ENCODE results near the gene EDN2.

The EDN2 gene

DNA sequence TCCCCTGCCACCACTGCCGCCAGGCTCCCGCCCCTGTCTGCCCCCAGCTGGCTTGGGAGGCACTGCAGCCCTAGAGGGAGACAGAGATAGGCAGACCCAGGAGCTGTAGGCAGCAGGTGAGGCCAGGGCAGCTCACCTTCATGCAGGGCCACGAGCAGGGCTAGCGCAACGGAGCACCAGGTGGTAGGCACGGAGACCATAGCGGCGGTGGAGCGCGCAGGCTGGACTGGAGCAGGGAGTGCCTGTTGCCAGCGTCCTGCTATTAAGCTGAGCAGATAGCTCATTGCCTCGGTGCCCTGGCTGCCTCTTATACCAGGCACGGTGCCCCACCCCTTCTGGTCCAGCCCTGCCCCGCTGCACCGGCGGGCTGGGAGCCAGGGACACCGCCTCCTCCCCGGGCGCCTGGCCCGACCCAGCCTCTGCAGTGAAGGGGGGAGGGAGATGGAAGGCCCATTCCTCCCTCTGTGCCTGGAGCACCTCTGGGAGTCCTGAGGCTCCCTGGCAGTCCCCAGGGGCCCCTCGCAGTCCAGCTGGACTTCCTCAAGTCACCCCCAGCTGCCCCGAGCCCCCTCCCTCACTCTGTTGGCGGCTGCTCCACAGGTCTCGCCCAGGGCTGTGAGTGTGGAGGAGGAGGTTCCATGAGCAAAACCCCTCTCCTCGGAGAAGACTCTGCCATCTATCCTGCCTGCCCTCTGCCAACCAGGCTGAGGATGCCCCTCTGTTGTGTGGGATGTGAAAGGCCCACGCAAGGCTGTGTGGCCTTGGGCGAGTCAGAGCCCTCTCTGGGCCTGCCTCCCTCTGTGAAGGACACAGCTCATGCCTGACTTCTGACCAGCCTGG is at the start of gene EDN2:
Gene EDN2 (minus strand): TSS at position 282 of the 840 bp plus-strand sequence. CDS start 82 bp downstream, at position 200.
- no peak for DNase-seq

DNA sequence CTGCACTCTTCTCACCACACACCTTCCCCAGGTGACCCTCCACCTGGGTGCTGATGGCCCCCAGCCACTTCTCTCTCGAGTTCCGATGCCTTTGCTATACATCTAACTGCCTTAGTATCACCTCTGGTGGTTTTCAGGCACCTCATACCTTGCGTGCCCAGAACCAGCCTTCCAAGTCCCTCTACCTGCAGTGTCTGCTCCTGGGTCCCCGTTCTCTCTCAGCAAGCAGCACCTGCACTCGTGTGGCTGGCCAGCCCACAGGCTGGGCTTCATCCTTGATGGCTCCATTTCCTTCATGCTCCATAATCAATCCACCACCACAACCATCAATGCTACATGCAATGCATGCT is 49.2 kb upstream of the EDN2 start:
- DNase-seq = peak; percentile 2

DNA sequence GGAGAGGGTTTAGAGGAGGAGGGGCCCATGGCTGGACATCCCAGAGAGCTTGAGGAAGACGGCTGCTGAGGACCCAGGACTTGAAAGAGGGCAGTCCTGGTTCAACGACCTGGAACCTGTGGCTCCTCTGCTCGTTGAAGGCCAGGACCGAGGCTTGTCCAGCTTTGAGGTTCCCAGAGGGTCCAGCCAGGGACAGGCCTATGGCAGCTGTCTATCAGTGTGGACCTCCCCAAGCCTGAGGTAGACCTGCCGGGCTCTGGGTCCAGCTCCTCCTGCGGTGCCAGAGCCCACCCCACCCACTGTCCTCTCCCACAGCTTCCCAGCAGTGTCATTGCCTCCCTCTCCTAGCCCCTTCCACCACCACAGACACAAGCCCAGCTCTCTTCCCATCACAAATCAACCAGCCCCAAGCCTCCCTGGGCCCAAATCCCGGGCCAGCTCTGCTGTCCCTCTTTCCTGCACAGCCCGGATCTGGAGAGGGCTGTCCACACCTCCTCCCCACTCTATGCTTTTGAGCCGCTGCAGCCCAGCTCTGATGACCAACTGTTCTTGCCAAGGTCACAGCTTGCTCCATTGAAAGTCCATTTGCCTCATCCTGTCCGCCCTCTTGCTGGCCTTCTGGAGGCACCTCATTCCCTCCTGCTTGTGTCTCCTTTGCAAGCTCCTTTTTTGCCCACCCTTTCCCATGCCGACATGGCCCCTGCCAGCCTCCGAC is 48.7 kb upstream of the EDN2 start:
- peak; percentile 8 for DNase-seq

DNA sequence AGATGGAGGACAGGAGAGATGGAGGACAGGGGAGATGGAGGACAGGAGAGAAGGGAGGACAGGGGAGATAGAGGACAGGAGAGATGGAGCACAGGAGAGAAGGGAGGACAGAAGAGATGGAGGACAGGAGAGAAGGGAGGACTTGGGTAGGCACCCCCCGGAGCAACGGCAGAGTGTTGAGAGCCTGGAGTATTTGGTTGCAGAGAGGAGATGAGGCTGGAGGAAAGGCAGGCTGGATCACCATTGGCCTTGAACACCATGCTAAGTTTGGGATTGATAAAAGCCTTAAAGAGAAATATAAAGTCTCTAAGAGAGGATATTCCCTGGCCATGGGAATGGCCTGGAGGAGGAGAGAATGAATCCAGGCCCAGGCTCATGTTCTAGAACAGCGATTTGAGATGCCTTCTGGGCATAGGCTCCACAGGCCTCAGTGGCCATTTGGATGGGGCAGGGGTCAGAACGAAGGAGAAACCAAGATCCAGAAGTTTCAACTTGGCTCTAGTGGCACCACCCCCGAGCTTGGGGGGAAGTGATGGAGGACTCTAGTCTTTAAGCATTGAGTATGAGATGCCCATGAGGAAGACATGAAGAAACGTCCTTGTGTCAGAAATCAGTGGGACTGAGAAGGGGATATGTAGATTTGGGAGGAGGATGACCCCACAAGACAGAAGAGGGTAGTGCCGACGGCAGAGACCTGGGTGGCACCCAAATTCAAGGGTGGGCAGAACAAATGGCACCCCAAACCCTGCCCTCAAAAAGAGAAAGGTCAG is 47.9 kb upstream of the EDN2 start:
- peak; percentile 6 for DNase-seq

DNA sequence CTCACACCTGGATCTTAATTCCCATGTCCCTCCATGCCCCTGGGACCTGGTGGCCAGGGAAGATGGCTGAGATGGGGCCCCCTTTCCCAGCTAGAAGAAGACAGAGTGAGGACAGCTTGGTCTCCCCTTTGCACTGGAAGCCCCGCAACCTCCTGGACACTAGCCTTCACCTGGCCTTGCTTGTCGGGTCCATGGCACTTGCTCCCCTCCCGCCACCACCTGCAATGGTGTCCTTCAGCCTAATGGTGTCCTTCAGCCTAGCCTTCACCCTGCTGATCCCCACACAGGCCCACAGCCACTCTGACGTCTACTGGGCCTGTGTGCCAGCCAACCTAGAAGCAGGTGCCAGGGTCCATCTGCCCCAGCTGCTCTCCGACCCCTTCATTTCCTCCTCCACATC is 45.9 kb upstream of the EDN2 start:
- DNase-seq = peak; percentile 4

DNA sequence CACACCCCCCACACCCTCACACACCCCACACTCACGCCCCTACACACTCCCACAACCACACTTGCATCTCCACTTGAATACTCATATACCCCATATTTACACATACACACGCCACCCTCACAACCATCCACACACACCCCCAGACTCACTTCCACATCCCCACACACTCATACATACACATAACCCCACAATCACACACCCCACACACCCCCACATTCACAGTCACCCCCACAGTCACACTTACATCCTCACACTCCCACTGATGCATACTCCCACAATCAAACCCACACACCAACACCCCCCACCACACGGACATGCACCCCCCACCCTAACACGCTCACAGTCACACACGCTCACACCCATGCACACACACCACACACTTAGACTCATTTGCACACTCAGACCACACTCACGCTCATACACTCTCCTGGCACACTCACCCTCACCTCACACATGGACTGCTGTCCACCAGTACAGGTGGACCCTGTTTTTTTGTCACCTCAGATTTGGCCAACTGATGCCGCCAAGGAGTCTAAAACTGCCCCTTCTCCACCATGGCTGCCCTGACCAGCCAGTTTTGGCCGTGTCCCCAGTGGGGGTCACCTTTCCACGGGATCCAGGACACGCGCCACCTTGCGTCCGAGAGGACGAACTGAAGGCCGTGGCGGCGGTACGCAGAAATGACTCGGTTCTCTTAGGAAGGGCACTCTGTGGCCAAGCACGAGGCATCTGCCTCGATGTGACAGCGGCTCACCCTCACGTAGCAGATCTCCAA is 45.3 kb upstream of the EDN2 start:
- peak; percentile 8 for DNase-seq

DNA sequence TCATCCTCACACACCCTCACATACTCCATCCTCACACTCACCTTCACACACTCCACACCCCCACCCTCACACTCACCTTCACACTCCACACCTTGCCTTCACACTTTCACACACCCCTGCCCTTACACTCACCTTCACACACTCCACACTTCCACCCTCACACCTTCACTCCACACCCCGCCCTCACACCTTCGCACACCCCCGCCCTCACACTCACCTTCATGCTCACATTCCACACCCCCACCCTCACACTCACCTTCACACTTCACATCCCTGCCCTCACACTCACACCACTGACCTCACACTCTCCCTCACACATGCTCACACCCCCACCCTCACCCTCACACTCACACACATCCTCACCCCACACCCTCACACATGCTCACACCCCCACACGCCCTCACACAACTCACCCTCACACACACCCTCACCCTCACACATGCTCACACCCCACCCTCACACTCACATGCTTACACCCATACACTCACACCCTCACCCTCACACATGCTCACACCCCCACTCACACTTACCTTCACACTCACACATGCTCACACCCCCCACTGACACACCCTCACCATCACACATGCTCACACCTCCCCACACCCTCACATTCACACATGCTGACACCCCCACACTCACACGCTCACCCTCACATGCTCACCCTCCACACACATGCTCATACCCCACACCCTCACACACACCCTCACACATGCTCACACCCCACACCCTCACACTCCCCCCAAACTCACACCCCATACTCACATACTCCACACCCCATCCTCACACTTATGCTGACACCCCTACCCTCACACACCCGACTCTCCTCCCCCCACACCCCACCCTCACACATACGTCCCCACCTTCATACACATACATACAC is 44.5 kb upstream of the EDN2 start:
- DNase-seq = peak; percentile 3

DNA sequence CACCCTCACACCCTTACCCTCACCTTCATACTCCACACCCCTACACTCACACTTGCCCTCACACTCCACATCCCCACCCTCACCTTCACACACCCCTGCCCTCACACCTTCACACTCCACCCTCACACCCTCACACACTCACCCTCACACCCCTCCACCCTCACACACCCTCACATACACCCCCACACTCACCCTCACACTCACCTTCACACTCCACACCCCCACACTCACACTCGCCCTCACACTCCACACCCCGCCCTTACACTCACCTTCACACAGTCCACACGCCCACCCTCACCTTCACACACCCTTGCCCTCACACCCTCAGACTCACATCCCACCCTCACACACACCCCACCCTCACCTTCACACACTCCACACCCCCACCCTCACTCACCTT is 43.6 kb upstream of the EDN2 start:
- DNase-seq = peak; percentile 3

DNA sequence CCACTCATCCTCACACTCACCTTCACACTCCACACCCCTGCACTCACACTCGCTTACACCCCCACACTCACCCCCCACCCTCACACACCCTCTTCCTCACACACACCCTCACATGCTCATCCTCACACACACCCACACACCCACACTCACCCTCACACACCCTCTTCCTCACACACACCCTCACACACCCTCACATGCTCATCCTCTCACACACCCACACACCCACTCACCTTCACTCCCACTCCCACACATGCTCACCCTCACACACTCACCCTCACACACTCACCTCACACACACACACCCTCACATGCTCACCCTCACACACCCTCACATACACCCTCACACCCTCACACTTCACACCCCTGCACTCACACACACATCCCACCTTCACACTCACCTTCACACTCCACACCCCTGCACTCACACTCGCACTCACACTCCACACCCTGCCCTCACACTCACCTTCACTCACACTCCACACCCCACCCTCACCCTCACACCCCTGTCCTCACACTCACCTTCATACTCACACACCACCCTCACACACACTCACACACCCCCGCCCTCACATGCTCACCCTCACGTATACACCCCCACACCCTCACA is 42.6 kb upstream of the EDN2 start:
- DNase-seq = no peak

DNA sequence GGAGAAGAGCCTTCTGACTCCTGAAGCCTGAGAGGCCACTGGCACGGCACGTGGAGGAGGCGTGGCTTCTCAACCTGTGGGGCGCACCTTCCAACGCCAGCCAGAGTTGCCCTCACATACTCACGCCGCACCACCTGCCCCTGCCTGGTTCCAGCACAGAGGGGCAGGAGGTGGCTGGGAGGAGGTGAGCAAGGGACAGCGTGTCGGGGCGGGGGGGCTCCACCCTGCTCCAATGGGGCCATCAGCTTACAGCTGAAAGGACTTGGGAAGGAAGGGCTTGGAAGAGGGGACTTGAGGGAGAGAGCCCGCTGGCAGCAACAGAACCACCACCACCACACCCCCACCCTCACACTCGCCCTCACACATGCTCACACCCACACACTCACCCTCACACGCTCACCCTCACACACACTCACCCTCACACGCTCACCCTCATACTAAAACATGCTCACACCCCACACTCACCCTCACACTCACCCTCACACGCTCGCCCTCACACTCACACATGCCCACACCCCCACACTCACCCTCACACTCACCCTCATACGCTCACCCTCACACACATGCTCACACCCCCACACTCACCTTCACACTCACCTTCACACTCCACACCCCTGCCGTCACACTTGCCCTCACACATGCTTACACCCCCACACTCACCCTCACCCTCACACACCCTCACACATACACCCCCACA is 41.6 kb upstream of the EDN2 start:
- DNase-seq = no peak

DNA sequence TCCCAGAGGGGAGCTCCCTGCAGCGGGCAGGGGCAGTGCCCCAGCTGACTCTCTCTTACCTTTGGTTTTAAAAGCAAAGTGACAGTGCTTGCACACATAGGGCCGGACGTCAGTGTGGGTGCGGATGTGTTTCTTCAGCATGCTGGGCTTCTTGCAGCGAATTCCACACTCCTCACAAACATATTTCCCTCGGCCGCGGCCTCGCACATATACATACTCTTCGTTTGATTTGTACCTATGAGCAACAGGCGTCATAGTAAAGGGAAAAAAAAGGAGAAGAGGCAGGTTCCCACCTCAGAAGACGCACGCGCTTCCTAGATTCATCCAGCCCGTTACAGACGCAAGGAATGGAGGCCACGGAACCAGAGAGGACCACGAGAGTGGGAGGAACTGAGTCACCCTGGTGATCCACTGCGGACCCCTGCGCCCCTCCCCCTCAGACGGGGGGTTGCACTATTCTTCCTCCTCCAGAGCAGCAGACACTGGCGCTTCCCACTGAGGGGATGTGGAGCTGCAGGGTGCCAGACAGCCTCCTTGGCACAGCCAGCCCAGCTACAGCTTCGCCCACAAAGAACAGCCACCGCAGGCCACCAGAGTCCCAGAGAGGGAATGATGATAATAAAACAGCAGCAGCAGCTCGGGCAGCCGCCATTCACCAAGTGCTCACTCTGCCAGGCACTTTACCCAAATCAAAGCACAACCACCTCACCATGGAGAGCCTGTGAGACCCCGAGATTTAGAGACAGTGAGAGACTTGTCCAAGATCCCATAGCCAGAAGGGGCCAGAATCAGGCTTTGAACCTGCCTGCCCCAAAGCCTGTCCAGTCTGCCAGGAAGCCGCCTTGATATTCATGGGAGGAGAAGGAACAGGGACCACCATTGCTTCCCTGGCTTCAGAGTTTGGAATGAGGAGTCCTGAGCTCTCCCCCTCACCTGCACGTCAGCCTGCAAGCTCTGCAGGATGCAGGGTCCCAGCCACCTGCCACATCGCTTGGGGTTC is 40.5 kb upstream of the EDN2 start:
- no peak for DNase-seq

DNA sequence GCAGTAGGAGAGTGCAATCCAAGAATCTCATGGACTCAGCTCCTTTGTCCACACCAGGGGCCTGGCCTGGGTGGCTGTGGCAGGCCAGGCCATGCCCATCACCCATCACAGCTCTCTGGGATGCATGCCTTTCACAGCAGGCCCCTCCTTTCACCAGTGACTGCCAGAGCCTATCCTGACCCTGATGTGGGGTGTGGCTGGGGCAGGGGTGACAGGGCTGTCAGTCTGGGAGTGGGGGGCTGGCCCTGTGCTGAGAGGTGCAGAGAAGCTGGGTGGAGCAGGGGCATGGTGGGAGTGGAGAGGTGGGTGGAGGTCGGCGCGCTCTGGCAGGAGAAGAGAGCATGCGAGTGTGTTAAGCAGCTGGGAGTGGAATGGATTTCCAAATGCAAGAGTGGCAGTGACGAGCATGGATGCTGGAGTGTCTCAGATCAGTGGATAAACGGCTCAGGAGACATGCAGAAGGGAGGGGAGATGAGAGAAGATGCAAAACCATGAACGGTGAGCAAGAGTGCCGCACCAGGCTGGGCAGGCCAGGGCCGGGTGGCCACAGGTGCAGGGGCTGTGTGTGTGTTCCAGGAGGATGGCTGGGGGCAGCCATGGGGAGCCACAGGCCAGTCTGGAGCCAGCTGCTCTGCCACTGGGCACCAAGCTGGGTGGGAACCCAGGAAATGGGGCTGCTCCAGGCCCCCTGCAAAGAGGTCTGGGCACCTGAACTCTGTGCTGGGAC is 39.6 kb upstream of the EDN2 start:
- DNase-seq = no peak

DNA sequence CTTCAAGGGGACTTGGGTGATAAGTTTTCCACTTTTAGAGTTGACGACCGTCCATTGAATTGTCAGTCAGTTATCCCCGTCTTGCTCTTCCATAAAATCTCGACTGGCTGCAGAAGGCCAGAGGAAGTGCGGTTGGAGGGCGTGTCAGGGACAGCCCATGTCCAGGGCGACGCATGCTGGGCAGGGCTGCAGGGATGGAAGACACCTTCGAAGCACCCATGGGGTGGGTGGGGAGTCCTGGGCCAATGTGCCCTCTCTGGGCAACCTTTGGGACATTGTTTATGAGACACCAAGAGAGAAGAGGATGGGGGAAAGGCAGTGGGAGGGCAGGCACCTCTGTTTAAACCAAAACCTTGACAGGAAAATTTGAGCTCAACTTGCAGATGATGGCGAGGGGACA is 38.6 kb upstream of the EDN2 start:
- DNase-seq = no peak

DNA sequence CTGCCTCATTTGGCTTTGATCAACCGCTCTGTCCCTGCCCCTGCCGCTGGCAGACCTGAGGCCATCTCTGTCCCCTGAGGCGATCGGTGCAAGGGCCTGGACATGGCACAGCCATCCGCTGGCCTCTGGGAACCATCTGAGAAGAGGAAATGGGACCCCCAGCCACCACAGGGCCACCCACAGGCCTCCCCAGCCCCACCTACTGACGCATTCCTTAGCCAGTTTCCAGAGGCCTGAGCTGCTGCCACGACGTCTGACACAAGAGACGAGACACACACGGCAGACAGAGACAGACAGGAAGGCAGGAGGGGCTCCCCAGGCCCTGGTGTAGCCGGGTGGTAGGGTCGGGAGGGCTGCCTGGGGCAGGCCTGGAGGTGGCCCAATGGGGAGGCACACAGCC is 37.3 kb upstream of the EDN2 start:
- DNase-seq = no peak

DNA sequence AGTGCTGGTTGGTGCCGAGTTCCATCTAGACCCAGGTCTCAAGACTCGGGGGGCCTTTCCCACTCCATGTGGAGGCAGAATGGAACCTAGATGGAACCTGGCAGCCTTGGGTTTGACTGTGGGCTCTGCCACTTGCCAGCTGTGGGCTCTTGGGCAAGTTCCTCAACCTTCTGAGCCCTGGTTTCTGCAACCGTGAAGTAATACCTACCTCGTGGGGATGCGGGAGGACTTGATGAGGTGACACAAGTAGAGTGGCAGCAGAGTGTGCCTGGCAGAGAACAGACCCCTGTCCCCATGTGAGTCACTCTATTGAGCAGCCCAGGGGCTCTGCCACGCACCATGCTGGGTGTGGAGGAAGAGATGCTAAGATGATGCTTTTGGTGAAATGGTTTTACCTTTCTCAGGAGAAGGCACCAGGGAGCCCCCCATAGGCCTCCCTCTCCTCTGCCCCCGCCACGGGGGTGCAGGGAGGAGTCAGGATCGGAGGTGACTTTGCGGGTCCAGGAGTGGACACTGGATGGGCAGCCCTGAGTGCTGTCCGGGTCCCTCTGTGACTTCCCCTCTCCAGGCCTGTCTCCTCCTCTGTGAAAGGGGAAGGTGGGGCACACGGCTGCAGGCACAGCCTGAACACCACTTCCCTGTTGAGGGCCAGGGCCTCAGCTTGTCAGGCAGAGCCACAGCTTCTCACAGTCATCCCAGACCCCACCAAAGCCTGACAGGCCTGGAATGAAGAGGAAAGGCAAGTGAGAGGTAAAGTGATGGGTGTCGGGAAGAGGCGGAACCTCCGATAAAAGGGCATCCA is 36.7 kb upstream of the EDN2 start:
- no peak for DNase-seq

DNA sequence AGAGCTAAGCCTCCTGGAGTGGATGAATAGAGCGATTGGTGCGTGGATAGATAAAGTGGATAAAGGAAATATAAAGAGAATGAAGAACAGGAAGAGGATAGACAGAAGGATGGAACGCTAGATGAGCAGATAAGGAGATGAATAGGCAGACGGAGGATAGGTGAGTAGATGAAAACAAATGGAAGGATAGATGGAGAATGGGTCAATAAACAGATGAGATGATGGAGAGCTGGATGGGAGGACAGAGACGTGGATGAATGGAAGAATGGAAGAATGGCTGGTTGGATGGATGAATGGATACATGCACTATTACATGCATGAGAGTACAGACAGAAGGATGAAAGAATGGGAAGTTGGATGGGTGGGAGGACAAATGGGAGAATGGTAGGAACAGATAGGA is 35.2 kb upstream of the EDN2 start:
- DNase-seq = no peak

DNA sequence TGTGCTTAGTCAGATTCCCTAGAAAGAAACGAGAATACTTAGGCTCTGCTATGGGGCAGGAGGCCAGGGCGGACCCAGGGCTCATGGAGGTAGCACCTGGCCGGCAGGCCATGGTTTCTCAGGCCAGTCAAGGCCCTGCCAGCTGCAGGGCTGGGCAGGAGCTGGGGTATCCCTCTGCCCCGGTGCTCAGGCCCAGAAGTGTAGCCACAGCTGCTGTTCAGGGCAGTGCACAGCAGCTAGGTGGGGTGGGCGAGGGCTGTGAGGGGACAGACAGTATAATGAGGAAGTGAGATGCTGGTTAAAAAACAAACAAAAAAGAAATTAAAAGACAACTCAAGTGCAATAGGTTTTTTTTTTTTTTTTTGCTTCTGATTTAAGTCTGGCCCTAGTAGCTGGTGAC is 34.0 kb upstream of the EDN2 start:
- no peak for DNase-seq

DNA sequence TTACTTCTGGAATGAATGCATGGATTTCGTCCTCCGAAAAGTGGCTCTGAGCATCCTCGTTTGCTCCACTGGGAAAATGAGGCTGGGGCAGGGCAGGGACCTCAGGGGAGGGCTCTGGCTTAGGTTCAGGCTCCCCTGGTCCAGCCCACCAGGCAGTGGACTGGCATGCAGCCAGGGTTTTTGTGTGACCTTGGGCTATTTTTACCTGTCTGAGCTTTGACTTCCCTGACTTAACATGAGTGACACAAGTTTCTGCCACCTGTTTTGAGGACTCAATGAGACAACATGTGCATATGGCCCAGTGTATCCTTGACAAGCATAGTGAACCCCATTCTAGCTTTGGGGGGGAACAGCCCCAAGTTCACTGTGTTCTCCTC is 32.6 kb upstream of the EDN2 start:
- no peak for DNase-seq
